ENCODE data around the gene HMGXB3.

HMGXB3 gene

DNA sequence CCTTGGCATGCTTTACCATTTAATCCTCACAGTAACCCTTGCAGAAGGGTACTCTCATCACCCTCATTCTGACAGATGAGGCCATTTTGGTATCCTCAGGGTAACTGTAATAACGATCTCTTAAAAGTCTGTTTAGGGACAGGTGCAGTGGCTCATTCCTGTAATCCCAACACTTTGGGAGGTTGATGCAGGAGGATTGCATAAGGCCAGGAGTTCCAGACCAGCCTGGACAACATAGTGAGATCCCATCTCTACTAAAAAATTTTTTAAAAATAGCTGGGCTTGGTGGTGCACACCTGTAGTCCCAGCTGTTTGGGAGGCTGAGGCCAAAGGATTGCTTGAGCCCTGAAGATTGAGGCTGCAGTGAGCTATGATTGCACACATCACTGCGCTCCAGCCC lies 54.0 kb downstream of the HMGXB3 start:
- DNase-seq (ENCODE audit: extremely low read depth, low read depth), result no peak
- no peak for TF ChIP-seq CTCF (IDR thresholded peaks at IDR 0.05; ENCODE audit: low read depth, low read length)

DNA sequence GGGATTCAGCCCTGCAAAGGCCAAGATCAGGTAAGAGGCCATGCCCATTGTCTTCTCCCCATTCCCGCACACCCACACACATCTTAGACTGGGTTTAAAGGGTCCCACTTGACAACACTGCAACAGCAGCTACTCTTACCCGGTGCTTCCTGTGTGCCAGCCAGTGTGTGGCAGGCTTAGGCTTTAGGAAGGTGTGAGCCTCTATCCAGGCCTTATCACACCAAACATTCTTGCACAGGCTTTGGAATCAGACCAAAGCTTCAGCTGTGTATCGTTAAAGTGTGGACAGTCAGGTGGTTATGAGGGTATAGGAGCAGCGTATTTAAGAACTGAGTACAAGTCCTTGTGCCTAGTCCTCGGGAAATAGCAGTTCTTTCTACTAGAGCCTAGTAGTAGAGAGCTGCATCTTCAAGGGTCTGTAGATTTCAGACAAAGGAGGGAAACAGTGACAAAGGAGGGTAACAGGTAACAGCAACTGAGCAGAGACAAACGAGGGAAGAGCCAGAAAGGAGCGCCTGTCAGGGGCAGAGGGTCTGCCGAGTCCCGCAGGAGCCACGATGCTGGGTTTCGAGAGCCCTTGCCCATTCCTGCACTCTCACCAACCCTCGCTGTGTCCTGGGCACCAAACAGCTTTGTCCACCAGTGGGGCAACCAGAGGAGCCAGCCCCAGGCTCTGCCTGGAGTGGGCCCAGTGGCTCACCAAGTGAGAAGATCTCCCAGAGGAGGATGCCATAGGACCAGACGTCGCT lies 55.0 kb downstream of the HMGXB3 start:
- no peak for DNase-seq (ENCODE audit: extremely low read depth, low read depth)
- TF ChIP-seq CTCF (IDR thresholded peaks at IDR 0.05; ENCODE audit: low read depth, low read length), result no peak

GRCh38 chr5:150056075-150056443 lies 55.5 kb downstream of the HMGXB3 start:
- TF ChIP-seq CTCF (IDR thresholded peaks at IDR 0.05; ENCODE audit: low read depth, low read length), result no peak
- DNase-seq (ENCODE audit: extremely low read depth, low read depth), result no peak

DNA sequence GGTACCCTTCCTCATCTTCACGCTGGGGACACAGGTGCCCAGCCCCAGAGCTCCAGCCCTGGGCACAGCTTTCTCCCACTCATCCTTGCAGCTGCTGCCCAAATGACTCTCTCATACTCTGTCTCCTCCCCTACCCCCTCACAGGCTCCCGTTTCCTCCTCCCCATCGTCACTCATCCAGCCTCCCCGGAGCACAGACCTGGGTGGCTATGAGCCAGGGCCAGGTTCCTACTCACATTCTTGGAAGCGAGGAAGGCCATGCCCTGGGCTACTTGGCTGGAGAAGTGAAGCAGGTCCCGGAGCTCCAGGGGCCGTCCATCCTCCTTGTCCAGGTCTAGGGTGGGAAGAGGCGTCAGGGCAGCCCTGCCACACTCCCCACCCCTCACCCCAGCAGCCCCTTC lies 56.5 kb downstream of the HMGXB3 start:
- DNase-seq (ENCODE audit: extremely low read depth, low read depth), result no peak
- TF ChIP-seq CTCF (IDR thresholded peaks at IDR 0.05; ENCODE audit: low read depth, low read length), result no peak

DNA sequence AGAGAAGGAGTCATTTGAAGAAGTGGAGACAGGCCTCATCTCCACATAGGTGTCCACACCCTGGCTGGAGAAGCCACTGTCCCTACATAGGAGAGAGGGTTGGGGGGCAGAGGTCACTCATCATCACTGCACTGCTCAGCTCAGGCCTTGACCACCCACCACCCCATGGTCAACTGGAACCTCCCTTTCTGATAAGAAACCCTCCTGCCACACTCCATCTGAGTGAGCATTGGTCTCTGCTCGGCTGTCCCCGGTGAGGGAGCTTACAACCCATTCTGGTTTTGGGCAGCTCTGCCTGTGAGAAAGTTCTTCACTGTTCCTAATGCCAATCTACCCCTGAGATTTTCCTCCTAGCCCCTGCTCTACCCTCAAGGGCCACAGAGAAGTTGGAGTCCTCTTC lies 57.0 kb downstream of the HMGXB3 start:
- no peak for TF ChIP-seq CTCF (IDR thresholded peaks at IDR 0.05; ENCODE audit: low read depth, low read length)
- no peak for DNase-seq (ENCODE audit: extremely low read depth, low read depth)

DNA sequence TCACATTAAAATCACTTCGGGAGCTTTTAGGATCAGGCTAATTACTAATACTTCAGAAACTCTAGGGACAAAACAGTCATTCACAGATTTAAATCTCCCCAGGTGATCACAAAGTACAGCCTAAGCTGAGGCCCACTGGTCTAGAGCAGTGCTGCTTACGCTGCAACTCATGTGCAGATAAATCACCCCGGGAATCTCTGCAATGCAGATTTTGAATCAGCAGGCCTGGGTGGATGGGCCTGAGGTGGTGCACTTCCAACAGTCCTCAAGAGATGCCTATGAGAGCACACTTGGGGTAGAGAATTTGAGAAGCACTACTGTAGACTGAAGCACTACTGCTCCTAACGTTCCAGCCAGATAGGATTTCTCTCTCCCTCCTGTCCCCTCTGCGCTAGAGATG lies 57.5 kb downstream of the HMGXB3 start:
- no peak for DNase-seq (ENCODE audit: extremely low read depth, low read depth)
- TF ChIP-seq CTCF (IDR thresholded peaks at IDR 0.05; ENCODE audit: low read depth, low read length), result no peak

GRCh38 chr5:150058480-150059126 lies 58.1 kb downstream of the HMGXB3 start:
- peak; percentile 15 for DNase-seq (ENCODE audit: extremely low read depth, low read depth)
- TF ChIP-seq CTCF (IDR thresholded peaks at IDR 0.05; ENCODE audit: low read depth, low read length), result no peak
